Astrocyte (in vitro differentiated cells and primary cell): Measurements from ENCODE around the gene SEMA4D. TPM values are rescaled to one million over a fixed set of nuclear protein-coding genes. Genes with fewer than 3 reads are reported as not detected.

ENCODE experiments used
- DNase-seq: peaks from one replicate; pipeline ENCODE4 v3.0.0-alpha.2; 2010; ENCODE audit warnings: low read depth
- FAIRE-seq: peaks from 2 replicates; lab custom pipeline; 2011; peaks lifted over from hg19 to GRCh38; lab: Jason Lieb, UNC
- H2AFZ ChIP-seq: 2 replicates; pipeline ENCODE4 v1.6.0; 2012; ENCODE audit warnings: low read depth, low read length, inconsistent platforms
- H3K27ac ChIP-seq: 2 replicates; pipeline ENCODE4 v1.5.1; 2011; ENCODE audit warnings: low read depth, low read length, inconsistent platforms
- H3K27me3 ChIP-seq: 2 replicates; pipeline ENCODE4 v1.6.0; 2011; ENCODE audit warnings: low read length, inconsistent platforms; ENCODE audit not compliant: insufficient read depth
- H3K36me3 ChIP-seq: 2 replicates; pipeline ENCODE4 v1.5.1; 2011; ENCODE audit warnings: low read length, inconsistent platforms; ENCODE audit not compliant: insufficient read depth
- H3K4me1 ChIP-seq: 2 replicates; pipeline ENCODE4 v1.5.1; 2011; ENCODE audit warnings: low read length, inconsistent platforms; ENCODE audit not compliant: insufficient read depth
- H3K4me2 ChIP-seq: 2 replicates; pipeline ENCODE4 v1.6.0; 2012; ENCODE audit warnings: low read length, inconsistent platforms
- H3K4me3 ChIP-seq: 2 replicates; pipeline ENCODE4 v1.5.1; 2011; ENCODE audit warnings: low read depth, mild to moderate bottlenecking, low read length, inconsistent platforms; ENCODE audit not compliant: insufficient read depth
- H3K79me2 ChIP-seq: 2 replicates; pipeline ENCODE4 v1.6.0; 2012; ENCODE audit warnings: mild to moderate bottlenecking, low read length, inconsistent platforms; ENCODE audit not compliant: insufficient read depth
- H3K9ac ChIP-seq: 2 replicates; pipeline ENCODE4 v1.6.0; 2012; ENCODE audit warnings: mild to moderate bottlenecking, low read length, inconsistent platforms
- H3K9me3 ChIP-seq: 2 replicates; pipeline ENCODE4 v1.5.1; 2012; ENCODE audit warnings: low read depth, mild to moderate bottlenecking, low read length, inconsistent platforms; ENCODE audit not compliant: insufficient read depth
- H4K20me1 ChIP-seq: 2 replicates; pipeline ENCODE4 v1.6.0; 2012; ENCODE audit warnings: low read length, inconsistent platforms; ENCODE audit not compliant: insufficient read depth
- H3K27ac Mint-ChIP-seq: one replicate; pipeline ENCODE4 v1.8.0; 2021; ENCODE audit warnings: mild to moderate bottlenecking, mixed read lengths; ENCODE audit not compliant: unreplicated experiment
- H3K27me3 Mint-ChIP-seq: one replicate; pipeline ENCODE4 v1.8.0; 2021; ENCODE audit warnings: low read depth, mixed read lengths; ENCODE audit not compliant: unreplicated experiment
- H3K36me3 Mint-ChIP-seq: one replicate; pipeline ENCODE4 v1.8.0; 2021; ENCODE audit warnings: low read depth, mixed read lengths; ENCODE audit not compliant: unreplicated experiment
- H3K4me1 Mint-ChIP-seq: one replicate; pipeline ENCODE4 v1.8.0; 2021; ENCODE audit warnings: low read depth, mixed read lengths; ENCODE audit not compliant: unreplicated experiment
- H3K4me3 Mint-ChIP-seq: one replicate; pipeline ENCODE4 v1.8.0; 2021; ENCODE audit warnings: mild to moderate bottlenecking, moderate library complexity, mixed read lengths; ENCODE audit not compliant: unreplicated experiment
- H3K9me3 Mint-ChIP-seq: one replicate; pipeline ENCODE4 v1.8.0; 2021; ENCODE audit warnings: mild to moderate bottlenecking, mixed read lengths; ENCODE audit not compliant: unreplicated experiment
- EZH2 ChIP-seq: IDR thresholded peaks from 2 replicates; pipeline ENCODE4 v1.6.1; 2012; ENCODE audit warnings: mild to moderate bottlenecking, low read length, inconsistent platforms; ENCODE audit not compliant: insufficient read depth
- total RNA-seq: library from RNA; stranded (reverse); gene quantifications from 2 replicates; pipeline ENCODE4 v1.2.1, GENCODE V29; 2021
- TF ChIP-seq, protein P1 (sequence below): IDR thresholded peaks from 2 replicates; pipeline ENCODE4 v1.5.1; 2011; ENCODE audit warnings: low read depth, mild to moderate bottlenecking, inconsistent platforms, low read length, moderate library complexity; ENCODE audit not compliant: insufficient read depth

Gene SEMA4D
- total RNA-seq, 1 donor from 2014 or later = 6.2 TPM

DNA sequence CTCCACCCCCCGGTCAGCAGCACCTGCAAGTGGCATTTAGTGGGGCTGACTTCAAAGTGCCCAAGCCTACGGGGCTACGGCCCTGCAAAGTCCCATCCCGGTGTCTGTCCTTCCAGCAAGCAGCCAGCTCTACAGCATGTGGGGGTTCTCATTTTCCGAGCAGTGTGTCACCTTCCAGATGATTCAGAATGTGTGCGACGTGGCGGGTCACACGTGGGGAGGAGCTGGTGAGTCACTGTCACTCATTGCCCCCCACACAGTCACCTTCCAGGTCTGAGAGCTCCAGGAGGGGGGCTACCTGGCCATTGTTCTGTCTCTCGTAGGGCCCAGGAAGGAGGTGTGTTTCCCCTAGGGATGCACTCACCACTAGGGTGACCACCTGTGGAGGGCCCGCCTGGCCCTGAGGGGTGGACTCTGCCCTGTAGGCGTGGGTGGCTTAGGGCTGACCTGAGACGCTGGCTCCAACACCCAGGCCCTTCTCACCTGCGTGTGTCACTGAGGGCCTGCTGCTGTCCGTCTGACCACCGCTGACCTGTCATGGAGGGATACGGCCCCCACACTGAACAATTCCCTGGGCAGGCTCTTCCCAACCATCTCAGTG is 70.2 kb downstream of the SEMA4D start:
- H3K36me3 Mint-ChIP-seq = no peaks in the 10 kb centered on the region
- H3K9ac ChIP-seq = no peak overlapping the region

DNA sequence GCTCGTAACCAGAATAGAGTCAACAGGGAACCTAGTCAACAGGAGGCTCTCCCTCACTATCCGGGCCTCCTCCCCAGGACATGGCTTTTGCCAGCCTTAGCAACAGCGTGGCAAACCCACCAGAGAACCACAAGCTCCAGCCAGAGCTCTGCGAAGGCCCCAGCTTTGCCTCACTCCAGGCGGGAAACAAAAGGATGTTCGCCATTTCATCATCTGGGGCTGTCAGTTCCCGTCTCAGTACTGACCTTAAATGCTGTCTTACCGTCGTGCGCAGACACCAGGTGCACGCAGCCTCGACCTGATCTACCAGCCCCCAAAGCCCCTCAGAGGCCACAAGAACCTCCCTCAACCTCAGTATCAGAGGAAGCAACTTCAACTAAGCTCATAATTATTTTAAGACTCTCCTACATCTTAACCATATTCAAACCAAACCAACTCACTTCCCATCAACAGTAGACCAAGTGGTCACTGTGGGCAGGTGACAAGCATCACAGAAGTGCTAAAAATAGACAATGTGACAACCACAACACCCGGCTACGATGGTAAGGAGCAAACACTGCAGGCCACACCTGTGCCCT is 71.4 kb downstream of the SEMA4D start:
- Histone ChIP-seq H3K9ac (no peak overlapping the region), H4K20me1 (no peaks in the 10 kb centered on the region), H3K27me3 (no peaks in the 10 kb centered on the region), H3K4me3 (no peak overlapping the region), H3K4me2 (no peak overlapping the region), H2AFZ (no peak overlapping the region), H3K4me1 (peaks cover 26% of the 10 kb centered on the region), H3K36me3 (no peaks in the 10 kb centered on the region), H3K27ac (no peak overlapping the region), H3K79me2 (no peaks in the 10 kb centered on the region), H3K9me3 (no peaks in the 10 kb centered on the region)
- Mint-ChIP-seq H3K27ac (no peak overlapping the region), H3K9me3 (peaks cover 1% of the 10 kb centered on the region), H3K36me3 (no peaks in the 10 kb centered on the region), H3K4me1 (peaks cover 48% of the 10 kb centered on the region), H3K27me3 (no peaks in the 10 kb centered on the region), H3K4me3 (peak overlapping the region; percentile 14)
- TF ChIP-seq, protein P1, sequence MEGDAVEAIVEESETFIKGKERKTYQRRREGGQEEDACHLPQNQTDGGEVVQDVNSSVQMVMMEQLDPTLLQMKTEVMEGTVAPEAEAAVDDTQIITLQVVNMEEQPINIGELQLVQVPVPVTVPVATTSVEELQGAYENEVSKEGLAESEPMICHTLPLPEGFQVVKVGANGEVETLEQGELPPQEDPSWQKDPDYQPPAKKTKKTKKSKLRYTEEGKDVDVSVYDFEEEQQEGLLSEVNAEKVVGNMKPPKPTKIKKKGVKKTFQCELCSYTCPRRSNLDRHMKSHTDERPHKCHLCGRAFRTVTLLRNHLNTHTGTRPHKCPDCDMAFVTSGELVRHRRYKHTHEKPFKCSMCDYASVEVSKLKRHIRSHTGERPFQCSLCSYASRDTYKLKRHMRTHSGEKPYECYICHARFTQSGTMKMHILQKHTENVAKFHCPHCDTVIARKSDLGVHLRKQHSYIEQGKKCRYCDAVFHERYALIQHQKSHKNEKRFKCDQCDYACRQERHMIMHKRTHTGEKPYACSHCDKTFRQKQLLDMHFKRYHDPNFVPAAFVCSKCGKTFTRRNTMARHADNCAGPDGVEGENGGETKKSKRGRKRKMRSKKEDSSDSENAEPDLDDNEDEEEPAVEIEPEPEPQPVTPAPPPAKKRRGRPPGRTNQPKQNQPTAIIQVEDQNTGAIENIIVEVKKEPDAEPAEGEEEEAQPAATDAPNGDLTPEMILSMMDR = no peak
- no peak for TF ChIP-seq EZH2
- FAIRE-seq (no peak), DNase-seq (no peak)

More for the DNA sequence above, 70.2 kb downstream of the SEMA4D start:
- H3K9me3 Mint-ChIP-seq = peaks cover 1% of the 10 kb centered on the region
- peaks cover 37% of the 10 kb centered on the region for H3K4me1 Mint-ChIP-seq
- no peaks in the 10 kb centered on the region for H3K27me3 Mint-ChIP-seq
- Histone ChIP-seq H3K4me3 (no peak overlapping the region), H3K4me1 (peaks cover 13% of the 10 kb centered on the region), H3K27ac (no peak overlapping the region), H3K9me3 (no peaks in the 10 kb centered on the region), H3K4me2 (no peak overlapping the region), H4K20me1 (no peaks in the 10 kb centered on the region), H3K79me2 (no peaks in the 10 kb centered on the region), H3K27me3 (no peaks in the 10 kb centered on the region), H2AFZ (no peak overlapping the region), H3K36me3 (no peaks in the 10 kb centered on the region)
- H3K27ac Mint-ChIP-seq = peak overlapping the region; percentile 4
- FAIRE-seq = no peak
- no peak for TF ChIP-seq EZH2
- TF ChIP-seq, protein P1 = no peak
- H3K4me3 Mint-ChIP-seq = peak overlapping the region; percentile 40
- no peak for DNase-seq

DNA sequence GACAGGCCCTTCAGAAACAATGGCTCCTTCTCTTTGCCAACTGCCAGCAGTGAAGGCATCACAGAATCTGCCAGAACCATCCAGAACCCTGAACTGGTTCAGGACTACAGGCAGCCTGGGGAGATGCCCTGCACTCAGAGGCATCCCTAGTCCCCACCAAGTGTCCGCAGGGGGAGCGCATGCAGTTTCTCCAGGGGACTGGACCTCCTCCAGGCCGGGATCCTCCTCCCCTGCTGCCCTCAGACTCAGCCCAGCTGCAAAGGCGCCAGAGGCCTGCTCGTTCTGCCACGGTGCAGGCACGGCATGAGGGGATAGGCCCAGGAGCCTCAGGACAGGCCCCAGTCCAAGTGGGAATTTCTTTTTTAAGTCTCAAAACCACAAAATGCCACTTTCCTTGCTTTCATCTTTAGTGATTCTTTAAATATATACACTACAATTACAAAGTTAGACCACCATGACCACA is 72.0 kb downstream of the SEMA4D start:
- H3K9ac ChIP-seq = no peak overlapping the region
- no peak overlapping the region for H3K27ac Mint-ChIP-seq
- H3K4me1 Mint-ChIP-seq = peaks cover 52% of the 10 kb centered on the region
- H3K4me3 Mint-ChIP-seq = no peak overlapping the region
- H3K27me3 Mint-ChIP-seq = no peaks in the 10 kb centered on the region
- no peaks in the 10 kb centered on the region for H3K27me3 ChIP-seq
- peaks cover 1% of the 10 kb centered on the region for H3K9me3 Mint-ChIP-seq
- FAIRE-seq = no peak
- H3K27ac ChIP-seq = no peak overlapping the region
- no peak overlapping the region for H2AFZ ChIP-seq
- H3K4me1 ChIP-seq = peaks cover 26% of the 10 kb centered on the region
- no peaks in the 10 kb centered on the region for H3K79me2 ChIP-seq
- H3K4me2 ChIP-seq = no peak overlapping the region
- H3K9me3 ChIP-seq = no peaks in the 10 kb centered on the region
- TF ChIP-seq, protein P1 = no peak
- TF ChIP-seq EZH2 = no peak
- H3K36me3 Mint-ChIP-seq = no peaks in the 10 kb centered on the region
- H3K4me3 ChIP-seq = no peak overlapping the region
- H4K20me1 ChIP-seq = no peaks in the 10 kb centered on the region
- H3K36me3 ChIP-seq = no peaks in the 10 kb centered on the region
- DNase-seq = no peak
